Activated CD8-positive, alpha-beta memory T cell treated with anti-CD3 and anti-CD28 coated beads, Interleukin-2, amount 10 ng/mL, durations not matched to agents 7 days and 5 days (primary cell): ENCODE measurements around the gene DNAJB13. TPM values are rescaled to one million over a fixed set of nuclear protein-coding genes. Genes with fewer than 3 reads are reported as not detected.

Experiments used
- ATAC-seq: fragments of 150-1000 bp; cut with Tn5 transposase; one replicate; pipeline ENCODE4 v1.10.0; 2021; ENCODE audit warnings: moderate library complexity
- CTCF ChIA-PET: fragments of 350-600 bp; sonication (Branson Sonifier 250); formaldehyde crosslinking; loops from one replicate; lab custom pipeline; 2021; ENCODE audit warnings: antibody characterized with exemption; lab: Charles Lee
- DNase-seq: peaks from one replicate; pipeline ENCODE4 v3.0.0-alpha.2; 2020
- H3K27ac Mint-ChIP-seq: one replicate; pipeline ENCODE4 v1.8.0; 2021; ENCODE audit warnings: mild to moderate bottlenecking, mixed read lengths
- H3K27me3 Mint-ChIP-seq: one replicate; pipeline ENCODE4 v1.8.0; 2021; ENCODE audit warnings: mixed read lengths
- H3K36me3 Mint-ChIP-seq: one replicate; pipeline ENCODE4 v1.8.0; 2021; ENCODE audit warnings: mild to moderate bottlenecking, mixed read lengths
- H3K4me1 Mint-ChIP-seq: one replicate; pipeline ENCODE4 v1.8.0; 2021; ENCODE audit warnings: mixed read lengths
- H3K4me3 Mint-ChIP-seq: one replicate; pipeline ENCODE4 v1.8.0; 2021; ENCODE audit warnings: mild to moderate bottlenecking, moderate library complexity, mixed read lengths
- H3K9me3 Mint-ChIP-seq: one replicate; pipeline ENCODE4 v1.8.0; 2022; ENCODE audit warnings: low read depth, mixed read lengths
- total RNA-seq, 2 experiments: library from RNA; stranded (reverse); gene quantifications; one replicate each; pipeline ENCODE4 v1.2.3, GENCODE V29; 2021

DNAJB13 gene
- total RNA-seq, 2 experiments from 2014 or later, result 0.26 to 0.29 TPM

DNA sequence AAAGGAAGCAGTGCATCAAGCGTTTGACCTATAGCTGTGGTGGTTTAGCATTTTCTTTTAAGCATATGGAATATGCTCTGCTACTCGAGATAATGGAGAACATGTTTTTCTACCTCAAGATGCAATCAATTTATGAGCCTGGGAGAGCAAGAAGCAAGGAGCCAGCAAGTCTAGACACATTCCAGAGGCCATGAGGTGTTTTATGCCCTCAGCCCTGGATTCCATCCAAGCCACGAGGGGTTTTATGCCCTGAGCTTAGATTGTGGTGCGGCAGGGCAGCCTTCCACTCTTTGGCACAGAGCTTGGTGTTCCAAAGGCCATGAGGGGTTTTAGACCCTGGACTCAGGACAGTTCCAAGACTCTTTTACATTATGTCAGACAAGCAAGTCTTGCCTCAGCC, 11.7 kb upstream of the DNAJB13 start:
- H3K27me3 Mint-ChIP-seq, result no peaks in the 10 kb centered on the region
- ATAC-seq (no peak), DNase-seq (no peak)
- peaks cover 16% of the 10 kb centered on the region for H3K36me3 Mint-ChIP-seq
- H3K9me3 Mint-ChIP-seq, result no peaks in the 10 kb centered on the region
- H3K4me3 Mint-ChIP-seq, result no peak overlapping the region
- no peaks in the 10 kb centered on the region for H3K4me1 Mint-ChIP-seq
- H3K27ac Mint-ChIP-seq, result no peak overlapping the region
- CTCF ChIA-PET, result no interaction called here

DNA sequence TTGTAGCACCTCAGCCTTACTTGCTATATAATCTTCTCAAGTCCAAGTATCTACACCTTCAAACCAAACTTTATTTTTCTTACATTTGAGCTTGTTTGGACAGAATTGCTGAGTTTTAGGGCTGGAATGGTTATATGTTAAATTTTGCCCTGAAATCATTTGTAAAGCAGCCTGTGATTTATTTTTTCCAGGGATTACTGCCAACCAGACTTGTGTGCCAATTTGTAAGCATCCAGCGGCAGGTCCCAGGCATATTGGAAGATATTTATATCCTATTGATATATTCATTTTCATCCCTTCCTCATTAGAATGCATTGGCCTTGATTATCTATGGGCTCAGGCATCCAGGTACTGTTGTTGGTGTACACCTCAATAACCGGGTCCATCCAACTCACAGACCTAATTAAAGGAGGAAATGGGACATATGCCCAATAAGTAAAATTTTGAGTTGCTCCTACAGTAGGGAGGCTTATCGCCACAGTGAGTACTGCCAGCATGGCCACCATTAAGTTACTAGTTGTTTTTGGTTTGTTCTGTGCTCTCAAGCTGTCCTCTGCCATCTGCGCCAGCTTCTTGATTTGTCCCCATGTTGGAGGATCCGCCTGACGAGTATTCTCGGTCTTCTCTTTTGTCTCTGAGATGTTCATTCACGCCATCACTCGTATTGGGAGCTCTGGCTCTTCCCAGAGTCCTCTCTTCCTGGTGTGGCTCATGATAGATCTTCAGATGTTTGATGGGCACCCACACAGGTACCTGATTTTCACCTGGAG, 9.8 kb upstream of the DNAJB13 start:
- CTCF ChIA-PET, result no interaction called here

DNA sequence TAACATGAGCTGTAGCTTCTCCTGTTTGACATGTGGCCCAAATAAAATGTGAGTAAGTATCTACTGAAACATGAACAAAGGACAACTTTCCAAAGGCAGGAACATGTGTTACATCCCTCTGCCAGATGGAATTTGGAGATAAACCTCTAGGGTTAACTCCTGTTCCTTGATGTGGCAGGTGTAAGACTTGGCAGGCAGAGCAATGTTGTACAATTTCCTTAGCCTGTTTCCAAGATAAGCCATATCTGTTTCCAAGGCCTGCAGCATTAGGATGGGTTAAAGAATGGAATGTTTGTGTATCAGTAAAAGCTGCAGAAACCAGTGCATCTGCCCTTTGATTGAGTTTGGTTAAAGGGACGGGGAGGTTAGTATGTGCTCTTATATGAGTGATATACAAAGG, 8.8 kb upstream of the DNAJB13 start:
- Mint-ChIP-seq H3K4me1 (no peaks in the 10 kb centered on the region), H3K4me3 (no peak overlapping the region), H3K36me3 (peaks cover 10% of the 10 kb centered on the region), H3K27me3 (no peaks in the 10 kb centered on the region), H3K9me3 (no peaks in the 10 kb centered on the region), H3K27ac (no peak overlapping the region)
- CTCF ChIA-PET, result no interaction called here
- DNase-seq (no peak), ATAC-seq (no peak)

More for the DNA sequence above, 9.8 kb upstream of the DNAJB13 start:
- Mint-ChIP-seq H3K4me3 (no peak overlapping the region), H3K27me3 (no peaks in the 10 kb centered on the region), H3K27ac (no peak overlapping the region), H3K9me3 (no peaks in the 10 kb centered on the region), H3K36me3 (peaks cover 11% of the 10 kb centered on the region), H3K4me1 (no peaks in the 10 kb centered on the region)
- ATAC-seq (no peak), DNase-seq (no peak)

DNA sequence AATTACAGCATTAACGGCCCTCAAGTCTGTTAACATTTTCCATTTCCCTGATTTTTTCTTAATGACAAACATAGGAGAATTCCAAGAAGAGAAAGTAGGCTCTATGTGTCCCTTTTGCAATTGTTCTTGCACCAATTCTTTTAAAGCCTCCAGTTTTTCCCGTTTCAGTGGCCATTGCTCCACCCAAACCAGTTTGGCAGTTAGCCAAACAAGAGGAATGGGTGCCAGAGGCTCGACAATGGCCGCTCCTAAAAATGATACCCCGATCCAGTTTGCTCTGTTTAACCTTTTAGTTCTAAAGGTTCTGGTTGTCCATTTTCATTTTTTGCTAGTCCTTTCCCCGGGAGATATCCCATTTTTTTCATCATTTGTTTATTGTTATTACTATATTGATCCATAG, 6.7 kb upstream of the DNAJB13 start:
- Mint-ChIP-seq H3K36me3 (peaks cover 5% of the 10 kb centered on the region), H3K27ac (no peak overlapping the region)
- CTCF ChIA-PET, result no interaction called here

DNA sequence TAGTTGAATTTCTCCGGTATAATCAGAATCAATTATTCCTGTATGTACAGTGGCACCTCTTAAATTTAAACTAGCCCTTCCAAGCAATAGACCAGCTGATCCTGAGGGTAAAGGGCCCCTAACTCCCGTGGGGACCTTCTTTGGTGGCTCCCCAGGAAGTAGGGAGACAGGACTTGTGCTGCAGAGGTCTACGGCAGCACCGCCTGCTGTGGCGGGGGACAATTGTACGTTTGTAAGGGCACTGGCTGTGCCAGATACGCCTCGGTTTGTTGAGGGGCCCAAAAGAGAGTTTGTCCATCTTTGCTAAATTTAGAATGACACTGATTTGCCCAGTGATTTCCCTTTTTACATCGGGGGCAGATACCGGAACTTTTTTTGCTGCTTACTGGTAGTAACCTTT, 5.9 kb upstream of the DNAJB13 start:
- CTCF ChIA-PET, result no interaction called here
- DNase-seq (no peak), ATAC-seq (no peak)
- Mint-ChIP-seq H3K27me3 (no peaks in the 10 kb centered on the region), H3K27ac (no peak overlapping the region), H3K9me3 (no peaks in the 10 kb centered on the region), H3K4me3 (no peak overlapping the region), H3K36me3 (peaks cover 5% of the 10 kb centered on the region), H3K4me1 (no peaks in the 10 kb centered on the region)

More for the DNA sequence above, 6.7 kb upstream of the DNAJB13 start:
- Mint-ChIP-seq H3K4me3 (no peak overlapping the region), H3K9me3 (no peaks in the 10 kb centered on the region), H3K27me3 (no peaks in the 10 kb centered on the region), H3K4me1 (no peaks in the 10 kb centered on the region)
- DNase-seq (no peak), ATAC-seq (no peak)

DNA sequence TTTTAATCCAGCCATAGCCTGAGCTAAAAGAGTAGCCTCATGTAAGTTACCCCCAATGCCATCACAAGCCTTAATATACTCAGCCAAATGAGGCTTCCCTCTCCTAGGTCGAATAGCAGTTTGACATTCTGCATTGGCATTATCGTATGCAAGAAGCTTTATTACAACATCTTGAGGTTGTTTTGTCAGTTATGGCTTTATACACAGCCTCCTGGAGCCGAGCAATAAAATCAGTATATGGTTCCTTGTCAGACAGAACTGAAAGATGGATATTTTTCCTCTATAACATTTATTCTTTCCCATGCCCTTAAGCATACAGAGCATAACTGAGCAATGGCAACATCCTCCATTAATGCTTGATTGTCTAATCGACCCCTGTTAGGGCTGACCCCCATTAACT, 5.4 kb upstream of the DNAJB13 start:
- CTCF ChIA-PET, result no interaction called here
- ATAC-seq, result no peak
- H3K27me3 Mint-ChIP-seq, result no peaks in the 10 kb centered on the region
- no peak overlapping the region for H3K4me3 Mint-ChIP-seq
- no peaks in the 10 kb centered on the region for H3K9me3 Mint-ChIP-seq
- peaks cover 5% of the 10 kb centered on the region for H3K36me3 Mint-ChIP-seq
- H3K27ac Mint-ChIP-seq, result no peak overlapping the region
- no peak for DNase-seq
- no peaks in the 10 kb centered on the region for H3K4me1 Mint-ChIP-seq

DNA sequence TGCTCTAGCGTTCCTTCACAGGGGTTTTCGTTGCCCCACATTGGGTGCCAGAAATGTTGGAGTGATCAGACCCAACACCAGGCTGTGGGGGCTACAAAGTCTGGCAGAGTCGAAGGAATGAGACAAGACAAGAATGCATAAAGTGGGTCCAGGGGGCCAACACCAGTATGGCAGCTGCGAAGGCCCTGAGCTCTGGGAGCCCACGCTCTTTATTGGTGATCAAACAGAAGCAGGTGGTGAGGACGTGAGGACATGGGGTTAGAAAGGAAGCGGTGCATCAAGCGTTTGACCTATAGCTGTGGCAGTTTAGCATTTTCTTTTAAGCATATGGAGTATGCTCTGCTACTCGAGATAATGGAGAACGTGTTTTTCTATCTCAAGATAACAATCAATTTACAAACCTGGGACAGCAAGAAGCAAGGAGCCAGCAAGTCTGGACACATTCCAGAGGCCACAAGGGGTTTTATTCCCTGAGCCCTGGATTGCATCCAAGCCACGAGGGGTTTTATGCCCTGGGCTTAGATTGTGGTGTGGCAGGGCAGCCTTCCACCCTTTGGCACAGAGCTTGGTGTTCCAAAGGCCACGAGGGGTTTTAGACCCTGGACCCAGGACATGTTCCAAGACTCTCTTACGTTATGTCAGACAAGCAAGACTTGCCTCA, 3.9 kb upstream of the DNAJB13 start:
- no peak overlapping the region for H3K4me3 Mint-ChIP-seq
- CTCF ChIA-PET, result no interaction called here
- H3K9me3 Mint-ChIP-seq, result no peaks in the 10 kb centered on the region
- no peaks in the 10 kb centered on the region for H3K36me3 Mint-ChIP-seq
- no peaks in the 10 kb centered on the region for H3K27me3 Mint-ChIP-seq
- H3K4me1 Mint-ChIP-seq, result no peaks in the 10 kb centered on the region
- ATAC-seq (no peak), DNase-seq (no peak)
- H3K27ac Mint-ChIP-seq, result no peak overlapping the region

DNA sequence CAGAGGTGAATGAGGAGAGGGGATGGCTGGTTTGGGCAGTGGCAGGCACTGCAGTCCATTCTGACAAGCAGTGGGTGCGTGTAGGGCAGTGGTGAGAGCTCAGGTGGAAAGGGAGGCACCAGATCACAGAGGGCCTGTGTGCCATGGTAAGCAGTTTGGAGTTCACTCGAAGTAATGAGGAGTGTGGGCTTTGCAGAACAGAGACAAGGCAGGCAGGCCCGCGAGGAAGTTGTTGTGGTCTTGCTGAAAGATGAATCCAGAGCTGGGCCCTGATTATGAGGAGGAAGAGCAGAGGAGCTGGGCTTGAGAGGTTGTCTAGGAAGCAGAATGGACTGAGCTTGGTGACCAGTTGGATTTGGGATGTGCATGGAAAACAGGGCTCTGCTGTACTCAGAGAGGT, 1.6 kb upstream of the DNAJB13 start:
- H3K36me3 Mint-ChIP-seq, result no peaks in the 10 kb centered on the region
- no peaks in the 10 kb centered on the region for H3K9me3 Mint-ChIP-seq
- DNase-seq (no peak), ATAC-seq (no peak)
- no peaks in the 10 kb centered on the region for H3K4me1 Mint-ChIP-seq
- H3K27me3 Mint-ChIP-seq, result no peaks in the 10 kb centered on the region
- no peak overlapping the region for H3K27ac Mint-ChIP-seq
- H3K4me3 Mint-ChIP-seq, result no peak overlapping the region
- CTCF ChIA-PET, result no interaction called here

DNA sequence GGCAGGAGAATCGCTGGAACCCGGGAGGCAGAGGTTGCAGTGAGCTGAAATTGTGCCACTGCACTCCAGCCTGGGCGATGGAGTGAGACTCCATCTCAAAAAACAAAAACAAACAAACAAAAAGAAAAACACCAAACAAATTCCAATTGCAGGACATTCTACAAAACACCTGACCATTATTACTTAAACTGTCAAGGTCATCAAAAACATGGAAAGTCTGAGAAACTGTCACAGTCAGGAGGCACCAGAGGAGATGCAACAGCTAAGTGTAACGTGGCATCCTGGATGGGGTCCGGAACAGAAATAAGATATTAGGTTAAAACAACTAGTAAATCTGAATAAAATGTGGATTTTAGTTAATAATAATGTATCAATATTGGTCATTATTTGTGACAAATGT, 914 bp upstream of the DNAJB13 start:
- Mint-ChIP-seq H3K9me3 (no peaks in the 10 kb centered on the region), H3K27ac (no peak overlapping the region), H3K4me1 (no peaks in the 10 kb centered on the region), H3K36me3 (no peaks in the 10 kb centered on the region), H3K27me3 (peaks cover 1% of the 10 kb centered on the region), H3K4me3 (no peak overlapping the region)
- CTCF ChIA-PET, result no interaction called here
- no peak for ATAC-seq
- DNase-seq, result no peak

DNA sequence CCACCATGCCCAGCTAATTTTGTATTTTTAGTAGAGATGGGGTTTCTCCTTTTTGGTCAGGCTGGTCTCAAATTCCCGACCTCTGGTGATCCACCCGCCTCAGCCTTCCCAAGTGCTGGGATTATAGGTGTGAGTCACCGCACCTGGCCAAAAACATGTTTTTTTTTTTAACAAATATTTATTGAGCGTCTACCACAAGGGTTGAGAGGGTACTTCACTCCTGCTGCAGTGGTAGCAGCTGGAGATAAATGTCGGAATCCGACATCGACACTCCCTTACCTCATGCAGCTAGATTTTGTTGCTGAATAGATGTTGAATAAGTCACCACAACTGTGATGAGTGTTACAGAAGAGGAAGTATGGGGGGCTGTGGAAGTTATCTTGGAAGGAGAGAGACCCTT, 971 bp downstream of the DNAJB13 start:
- Mint-ChIP-seq H3K4me1 (no peaks in the 10 kb centered on the region), H3K36me3 (no peaks in the 10 kb centered on the region), H3K27ac (no peak overlapping the region), H3K9me3 (no peaks in the 10 kb centered on the region), H3K4me3 (no peak overlapping the region), H3K27me3 (peaks cover 4% of the 10 kb centered on the region)
- ATAC-seq, result no peak
- CTCF ChIA-PET, result no interaction called here
- no peak for DNase-seq

DNA sequence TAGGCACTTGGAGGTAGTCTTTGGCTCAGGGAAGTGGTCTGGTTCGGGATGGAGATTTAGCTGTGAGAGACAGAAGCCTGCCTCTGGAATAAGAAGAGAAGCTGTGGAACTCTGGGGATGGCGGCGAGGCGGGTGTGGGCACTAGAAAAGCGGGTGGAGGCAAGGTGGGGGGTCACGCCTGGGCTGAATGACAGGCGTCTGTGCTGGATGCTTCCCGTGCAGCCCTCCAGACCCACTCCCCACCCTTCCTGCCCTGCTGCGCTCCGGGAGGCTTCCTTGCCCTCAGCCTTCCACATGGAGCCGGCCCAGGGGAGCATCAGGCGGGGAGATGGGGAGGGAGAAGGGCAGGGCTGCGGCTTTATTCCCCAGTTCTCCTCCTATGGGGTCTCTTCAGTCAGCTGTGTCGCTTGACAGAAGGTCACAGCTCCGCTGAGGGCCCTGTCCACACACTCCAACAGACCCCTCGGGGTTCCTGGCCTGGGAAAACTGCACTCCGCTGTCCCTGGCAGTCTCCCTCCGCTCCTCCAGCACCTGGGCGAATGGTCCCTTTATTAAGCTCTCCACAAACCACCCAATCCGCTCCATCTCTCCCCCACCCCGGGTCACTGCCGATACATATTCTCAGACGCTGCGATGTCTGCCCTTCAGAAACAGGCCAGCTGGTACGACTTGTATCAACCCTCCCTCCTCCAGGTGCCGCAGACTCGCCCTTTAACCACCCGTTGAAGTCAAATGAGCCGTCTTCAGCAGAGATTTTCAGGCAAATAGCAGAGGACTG, 6.2 kb downstream of the DNAJB13 start:
- DNase-seq (no peak), ATAC-seq (no peak)
- CTCF ChIA-PET, result interaction anchor here (0.8 kb wide), 1 partner anchor 443 kb away, joined by 4 read pairs; no protein-coding TSS in a partner anchor
- Mint-ChIP-seq H3K4me1 (peaks cover 2% of the 10 kb centered on the region), H3K4me3 (no peak overlapping the region), H3K27me3 (peaks cover 7% of the 10 kb centered on the region), H3K36me3 (no peaks in the 10 kb centered on the region), H3K27ac (no peak overlapping the region), H3K9me3 (no peaks in the 10 kb centered on the region)

DNA sequence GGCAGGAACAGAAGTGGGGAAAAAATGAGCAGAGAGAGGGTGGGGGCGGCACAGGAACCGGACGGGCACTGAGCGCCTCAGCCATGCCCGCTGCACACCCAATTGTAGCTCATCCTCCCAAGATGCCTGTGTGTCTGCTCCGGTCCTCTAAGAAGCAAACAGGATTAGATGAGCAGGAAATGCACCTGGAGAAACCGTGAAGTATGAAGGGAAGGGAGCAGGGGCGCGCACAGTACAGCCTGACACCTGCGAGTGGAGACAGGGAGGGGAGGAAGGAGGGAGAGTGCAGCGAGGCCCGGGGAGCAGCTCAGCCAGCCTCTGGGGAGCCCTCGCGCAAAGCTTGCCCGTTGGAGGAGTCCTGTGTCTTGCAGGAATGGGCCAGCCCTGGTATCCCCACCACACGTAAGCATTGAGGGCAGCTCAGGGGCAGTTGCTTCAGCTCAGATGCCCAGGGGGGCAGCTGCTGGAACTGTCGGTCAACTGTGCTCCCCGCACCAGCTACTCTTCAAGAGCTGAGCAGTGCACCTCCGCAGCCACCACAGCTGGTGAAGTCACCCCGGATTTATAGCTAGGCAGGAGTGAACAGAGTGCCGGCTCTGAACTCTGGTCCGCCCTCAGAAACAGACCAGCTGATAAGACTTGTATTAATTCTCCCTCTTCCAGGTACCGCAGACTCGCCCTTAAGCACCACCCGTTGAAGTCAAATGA, 7.0 kb downstream of the DNAJB13 start:
- CTCF ChIA-PET, result interaction anchor here (0.6 kb wide), 1 partner anchor 267 kb away, joined by 3 read pairs; no protein-coding TSS in a partner anchor
- Mint-ChIP-seq H3K27ac (no peak overlapping the region), H3K4me3 (no peak overlapping the region)

DNA sequence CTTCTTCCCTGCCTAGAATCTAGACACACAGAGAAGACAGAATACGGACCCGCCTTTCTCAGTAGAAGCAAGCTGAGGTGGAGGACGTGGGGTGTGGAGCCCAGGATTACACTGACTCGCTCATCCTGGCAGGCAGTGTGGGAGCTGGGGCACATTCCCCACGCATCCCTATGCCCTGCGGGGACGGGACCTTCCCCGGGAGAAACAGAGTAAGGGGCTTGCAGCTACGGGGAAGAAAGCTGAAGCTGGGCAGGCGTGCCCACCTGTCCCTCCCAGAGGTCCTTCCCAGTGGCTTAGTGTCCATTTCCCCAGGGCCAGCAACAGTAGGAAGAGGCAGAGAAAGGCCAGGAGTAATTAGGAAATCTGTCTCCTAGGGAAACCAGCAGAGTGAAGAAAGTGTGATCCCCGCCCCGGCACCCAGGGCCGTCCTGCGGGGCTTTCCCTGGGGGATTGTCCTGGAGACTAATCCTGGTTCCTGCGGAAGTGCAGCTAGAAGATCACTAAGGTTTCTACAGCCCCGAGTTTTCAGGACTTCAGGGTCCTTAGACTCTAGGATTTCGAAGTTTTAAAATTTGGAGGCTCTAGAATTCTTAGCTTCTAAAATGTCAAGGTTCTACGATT, 7.8 kb downstream of the DNAJB13 start:
- Mint-ChIP-seq H3K36me3 (no peaks in the 10 kb centered on the region), H3K27me3 (peaks cover 7% of the 10 kb centered on the region), H3K4me3 (no peak overlapping the region), H3K4me1 (peaks cover 2% of the 10 kb centered on the region), H3K27ac (no peak overlapping the region), H3K9me3 (no peaks in the 10 kb centered on the region)
- DNase-seq, result no peak
- no peak for ATAC-seq
- CTCF ChIA-PET, result no interaction called here

More for the DNA sequence above, 7.0 kb downstream of the DNAJB13 start:
- no peaks in the 10 kb centered on the region for H3K9me3 Mint-ChIP-seq
- H3K27me3 Mint-ChIP-seq, result peaks cover 7% of the 10 kb centered on the region
- ATAC-seq, result no peak
- H3K4me1 Mint-ChIP-seq, result peaks cover 2% of the 10 kb centered on the region
- H3K36me3 Mint-ChIP-seq, result no peaks in the 10 kb centered on the region
- no peak for DNase-seq
